HEK293T (cell line): ENCODE data around the gene SNED1.

ENCODE experiments used
- ARNT ChIP-seq: fragments of 450-650 bp; IDR thresholded peaks from 2 replicates; pipeline ENCODE4 v1.6.1; 2017; ENCODE audit warnings: mild to moderate bottlenecking
- BHLHE40 ChIP-seq: fragments of 450-650 bp; IDR thresholded peaks from 2 replicates; pipeline ENCODE4 v1.6.1; 2016; ENCODE audit warnings: mild to moderate bottlenecking, moderate library complexity, borderline replicate concordance
- CTBP1 ChIP-seq: fragments of 450-650 bp; IDR thresholded peaks from 2 replicates; pipeline ENCODE4 v1.6.1; 2016; ENCODE audit warnings: borderline replicate concordance
- ELF4 ChIP-seq: fragments of 450-650 bp; IDR thresholded peaks from 2 replicates; pipeline ENCODE4 v1.6.1; 2017; ENCODE audit warnings: antibody characterized with exemption
- FOXK2 ChIP-seq: fragments of 450-650 bp; IDR thresholded peaks from 2 replicates; pipeline ENCODE4 v1.6.1; 2016; ENCODE audit warnings: mild to moderate bottlenecking
- FOXM1 ChIP-seq: fragments of 450-650 bp; IDR thresholded peaks from 2 replicates; pipeline ENCODE4 v1.6.1; 2017; ENCODE audit warnings: mild to moderate bottlenecking, borderline replicate concordance
- HDGF ChIP-seq: fragments of 450-650 bp; IDR thresholded peaks from 2 replicates; pipeline ENCODE4 v1.6.1; 2017; ENCODE audit warnings: antibody characterized with exemption, borderline replicate concordance
- LEF1 ChIP-seq: fragments of 450-650 bp; IDR thresholded peaks from 2 replicates; pipeline ENCODE4 v1.6.1; 2017; ENCODE audit warnings: mild to moderate bottlenecking, borderline replicate concordance
- NFRKB ChIP-seq: fragments of 450-650 bp; IDR thresholded peaks from 2 replicates; pipeline ENCODE4 v1.6.1; 2016; ENCODE audit warnings: mild to moderate bottlenecking, moderate library complexity
- SP1 ChIP-seq: fragments of 450-650 bp; IDR thresholded peaks from 2 replicates; pipeline ENCODE4 v1.6.1; 2017
- SUZ12 ChIP-seq: fragments of 450-650 bp; IDR thresholded peaks from 2 replicates; pipeline ENCODE4 v1.6.1; 2016; ENCODE audit warnings: mild to moderate bottlenecking
- TARDBP ChIP-seq: fragments of 450-650 bp; IDR thresholded peaks from 2 replicates; pipeline ENCODE4 v1.6.1; 2016
- ZNF384 ChIP-seq: fragments of 450-650 bp; IDR thresholded peaks from 2 replicates; pipeline ENCODE4 v1.6.1; 2016

- no peak for TF ChIP-seq HDGF
- no peak for TF ChIP-seq BHLHE40
- TF ChIP-seq SP1 = no peak
- no peak for TF ChIP-seq SUZ12
- no peak for TF ChIP-seq ZNF384
- no peak for TF ChIP-seq ELF4
- TF ChIP-seq LEF1 = no peak
- TF ChIP-seq FOXM1 = no peak
- TF ChIP-seq ARNT = no peak
- no peak for TF ChIP-seq NFRKB
- no peak for TF ChIP-seq CTBP1
- no peak for TF ChIP-seq TARDBP
- no peak for TF ChIP-seq FOXK2
Measured at GRCh38 chr2:241068136-241068941, 69.9 kb downstream of the SNED1 start.
